ENCODE measurements around the gene PWP1. TPM values are rescaled to one million over a fixed set of nuclear protein-coding genes. Genes with fewer than 3 reads are reported as not detected.

The PWP1 gene
- total and polyA plus RNA-seq, 2 donors (not counting 1 experiment from before 2014, with no cell fraction given), result 51.2 to 63.5 TPM

DNA sequence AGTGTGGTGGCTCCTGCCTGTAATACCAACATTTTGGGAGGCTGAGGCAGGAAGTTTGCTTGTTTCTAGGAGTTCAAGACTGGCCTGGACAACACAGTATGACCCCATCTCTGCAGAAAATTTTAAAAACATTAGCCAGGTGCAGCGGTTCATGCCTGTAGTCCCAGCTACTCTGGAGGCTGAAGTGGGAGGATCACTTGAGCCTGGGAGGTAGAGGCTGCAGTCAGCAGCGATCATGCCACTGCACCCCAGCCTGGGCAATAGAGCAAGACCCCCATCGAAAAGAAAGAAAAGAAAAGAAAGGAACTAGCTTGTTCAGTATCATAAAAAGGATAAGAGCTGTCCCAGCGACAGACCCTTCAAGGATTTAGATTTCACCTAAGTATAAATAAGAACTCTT is 18.1 kb upstream of the PWP1 start:
- Histone ChIP-seq H3K4me1 (ENCODE audit: control insufficient read depth in 2 of 2, insufficient read depth in 2 of 2, low read length in 2 of 2) (no peaks in the 10 kb centered on the region), H3K4me3 (ENCODE audit: control extremely low read depth in 1 of 5, extremely low read depth in 1 of 5, insufficient read depth in 1 of 5, low read depth in 2 of 5, low read length in 4 of 5) (no peak overlapping the region), H4K20me1 (ENCODE audit: control insufficient read depth, insufficient read depth, low read length, poor library complexity, severe bottlenecking) (no peaks in the 10 kb centered on the region), H3K4me2 (replicated peaks; ENCODE audit: low read depth, low read length, poor library complexity, severe bottlenecking) (no peak overlapping the region), H3K36me3 (replicated peaks in 1 of 2; ENCODE audit: control extremely low read depth in 1 of 2, control insufficient read depth in 1 of 2, extremely low read depth in 1 of 2, insufficient read depth in 2 of 2, low read length in 1 of 2) (no peaks in the 10 kb centered on the region), H3K27ac (ENCODE audit: low read length in 2 of 2) (no peak overlapping the region), H3K79me2 (ENCODE audit: control insufficient read depth, insufficient read depth, low read length) (no peaks in the 10 kb centered on the region), H3K9me3 (ENCODE audit: control extremely low read depth in 1 of 3, control insufficient read depth in 2 of 3, insufficient read depth in 1 of 3, low read length in 2 of 3) (no peaks in the 10 kb centered on the region), H3K27me3 (replicated peaks in 1 of 4; ENCODE audit: control extremely low read depth in 1 of 4, control insufficient read depth in 3 of 4, insufficient read depth in 4 of 4, low read length in 3 of 4) (peaks cover 0 to 23% (median 0%) of the 10 kb centered on the region in 4 experiments), H3K9ac (ENCODE audit: low read length) (no peak overlapping the region), H2AFZ (ENCODE audit: insufficient read depth, low read depth, low read length, poor library complexity, severe bottlenecking) (no peak overlapping the region)
- ATAC-seq (ENCODE audit: low read depth) (no peak), DNase-seq (no peak)
- ChIA-PET CTCF (interaction anchor here (1.1 to 2.8 kb wide), 2 partner anchors 9 to 218 kb away, joined by 3 to 9 read pairs; no protein-coding TSS in a partner anchor), POLR2A (no interaction called here)
- no peak overlapping the region for H3K27ac Mint-ChIP-seq
- peaks cover 3% of the 10 kb centered on the region for H3K4me1 Mint-ChIP-seq
- no peak overlapping the region for H3K4me3 Mint-ChIP-seq
- TF ChIP-seq, protein P1, sequence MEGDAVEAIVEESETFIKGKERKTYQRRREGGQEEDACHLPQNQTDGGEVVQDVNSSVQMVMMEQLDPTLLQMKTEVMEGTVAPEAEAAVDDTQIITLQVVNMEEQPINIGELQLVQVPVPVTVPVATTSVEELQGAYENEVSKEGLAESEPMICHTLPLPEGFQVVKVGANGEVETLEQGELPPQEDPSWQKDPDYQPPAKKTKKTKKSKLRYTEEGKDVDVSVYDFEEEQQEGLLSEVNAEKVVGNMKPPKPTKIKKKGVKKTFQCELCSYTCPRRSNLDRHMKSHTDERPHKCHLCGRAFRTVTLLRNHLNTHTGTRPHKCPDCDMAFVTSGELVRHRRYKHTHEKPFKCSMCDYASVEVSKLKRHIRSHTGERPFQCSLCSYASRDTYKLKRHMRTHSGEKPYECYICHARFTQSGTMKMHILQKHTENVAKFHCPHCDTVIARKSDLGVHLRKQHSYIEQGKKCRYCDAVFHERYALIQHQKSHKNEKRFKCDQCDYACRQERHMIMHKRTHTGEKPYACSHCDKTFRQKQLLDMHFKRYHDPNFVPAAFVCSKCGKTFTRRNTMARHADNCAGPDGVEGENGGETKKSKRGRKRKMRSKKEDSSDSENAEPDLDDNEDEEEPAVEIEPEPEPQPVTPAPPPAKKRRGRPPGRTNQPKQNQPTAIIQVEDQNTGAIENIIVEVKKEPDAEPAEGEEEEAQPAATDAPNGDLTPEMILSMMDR (IDR thresholded peaks at IDR 0.05), result no peak
- no peak for TF ChIP-seq EZH2 (IDR thresholded peaks at IDR 0.05; ENCODE audit: borderline replicate concordance, insufficient read depth, low read depth, low read length, poor library complexity, severe bottlenecking)
- 88% methylated on average over 3 of the region's 4 CpGs for WGBS (ENCODE audit: insufficient coverage)
- no peaks in the 10 kb centered on the region for H3K9me3 Mint-ChIP-seq (ENCODE audit: insufficient read depth)
- intact Hi-C loops (cut with micrococcal nuclease), result no loop called here
- peaks cover 50% of the 10 kb centered on the region for H3K27me3 Mint-ChIP-seq

DNA sequence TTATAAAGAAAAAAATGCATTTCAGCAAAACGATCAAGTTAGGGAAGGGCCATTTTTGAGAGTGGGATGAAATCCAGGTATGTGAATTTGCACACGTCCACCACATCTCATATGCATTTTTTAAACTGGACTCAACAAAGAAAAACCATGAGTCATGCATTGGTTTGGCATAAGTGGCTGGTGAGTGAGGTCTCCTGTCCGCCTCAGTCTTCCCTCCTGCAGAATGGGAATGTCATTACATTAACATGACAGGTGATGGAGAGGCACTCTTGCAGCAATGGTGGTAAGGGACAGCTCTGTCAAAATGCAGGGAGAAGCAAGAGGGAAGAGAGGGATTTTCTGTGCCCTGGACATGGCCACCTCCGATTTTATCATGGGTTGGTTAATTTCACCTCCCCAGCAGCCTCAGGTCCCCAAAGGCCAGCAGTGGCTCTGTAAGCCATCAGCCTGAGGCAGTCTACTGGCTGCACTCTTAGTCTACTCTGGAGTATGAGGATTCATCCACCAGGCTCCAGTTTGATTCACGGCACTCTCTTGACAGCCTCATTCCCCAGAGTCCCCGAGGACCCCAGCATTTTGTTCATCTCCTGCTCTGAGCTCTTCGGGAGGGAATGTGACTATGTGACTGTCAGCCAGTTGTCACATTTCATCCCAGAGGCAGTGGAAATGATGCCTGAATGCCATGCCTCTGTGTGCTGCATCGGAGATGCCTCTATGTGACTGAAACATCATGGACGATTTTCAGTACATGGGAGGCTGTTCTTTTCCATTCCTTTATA is 17.1 kb upstream of the PWP1 start:
- H3K9me3 ChIP-seq (ENCODE audit: control extremely low read depth in 1 of 3, control insufficient read depth in 2 of 3, insufficient read depth in 1 of 3, low read length in 2 of 3), result no peaks in the 10 kb centered on the region
- Mint-ChIP-seq H3K27ac (no peak overlapping the region), H3K9me3 (ENCODE audit: insufficient read depth) (no peaks in the 10 kb centered on the region), H3K4me3 (no peak overlapping the region), H3K4me1 (peaks cover 3% of the 10 kb centered on the region), H3K27me3 (peaks cover 46% of the 10 kb centered on the region)
- no peak overlapping the region for H3K4me3 ChIP-seq (ENCODE audit: control extremely low read depth in 1 of 5, extremely low read depth in 1 of 5, insufficient read depth in 1 of 5, low read depth in 2 of 5, low read length in 4 of 5)
- H3K36me3 ChIP-seq (replicated peaks in 1 of 2; ENCODE audit: control extremely low read depth in 1 of 2, control insufficient read depth in 1 of 2, extremely low read depth in 1 of 2, insufficient read depth in 2 of 2, low read length in 1 of 2), result no peaks in the 10 kb centered on the region
- 85% methylated on average over 6 of the region's 9 CpGs for WGBS (ENCODE audit: insufficient coverage)
- no peak overlapping the region for H3K9ac ChIP-seq (ENCODE audit: low read length)
- TF ChIP-seq EZH2 (IDR thresholded peaks at IDR 0.05; ENCODE audit: borderline replicate concordance, insufficient read depth, low read depth, low read length, poor library complexity, severe bottlenecking), result no peak
- TF ChIP-seq, protein P1 (IDR thresholded peaks at IDR 0.05), result no peak
- ATAC-seq (ENCODE audit: low read depth) (no peak), DNase-seq (no peak)
- intact Hi-C loops (cut with micrococcal nuclease), result no loop called here
- H3K27me3 ChIP-seq (replicated peaks in 1 of 4; ENCODE audit: control extremely low read depth in 1 of 4, control insufficient read depth in 3 of 4, insufficient read depth in 4 of 4, low read length in 3 of 4), result peaks cover 0 to 23% (median 0%) of the 10 kb centered on the region in 4 experiments
- no peaks in the 10 kb centered on the region for H4K20me1 ChIP-seq (ENCODE audit: control insufficient read depth, insufficient read depth, low read length, poor library complexity, severe bottlenecking)
- H3K4me1 ChIP-seq (ENCODE audit: control insufficient read depth in 2 of 2, insufficient read depth in 2 of 2, low read length in 2 of 2), result no peaks in the 10 kb centered on the region
- no peaks in the 10 kb centered on the region for H3K79me2 ChIP-seq (ENCODE audit: control insufficient read depth, insufficient read depth, low read length)
- H3K4me2 ChIP-seq (replicated peaks; ENCODE audit: low read depth, low read length, poor library complexity, severe bottlenecking), result no peak overlapping the region
- ChIA-PET CTCF (interaction anchor here (14.2 kb wide), 1 partner anchor 217 kb away, joined by 324 read pairs; no protein-coding TSS in a partner anchor), POLR2A (no interaction called here)
- no peak overlapping the region for H2AFZ ChIP-seq (ENCODE audit: insufficient read depth, low read depth, low read length, poor library complexity, severe bottlenecking)
- no peak overlapping the region for H3K27ac ChIP-seq (ENCODE audit: low read length in 2 of 2)
